HG03196 (cell line): ENCODE data around the gene GRIA1.

Experiments used
- ATAC-seq: cut with Tn5 transposase; IDR thresholded peaks from one replicate; pipeline ENCODE4 v1.9.1; 2021; ENCODE audit not compliant: unreplicated experiment

GRIA1 gene

GRCh38 chr5:153496835-153497234 is 6.4 kb downstream of the GRIA1 start:
- no peak for ATAC-seq

- ATAC-seq = no peak
Observed at GRCh38 chr5:153498516-153498915, 8.0 kb downstream of the GRIA1 start.

DNA sequence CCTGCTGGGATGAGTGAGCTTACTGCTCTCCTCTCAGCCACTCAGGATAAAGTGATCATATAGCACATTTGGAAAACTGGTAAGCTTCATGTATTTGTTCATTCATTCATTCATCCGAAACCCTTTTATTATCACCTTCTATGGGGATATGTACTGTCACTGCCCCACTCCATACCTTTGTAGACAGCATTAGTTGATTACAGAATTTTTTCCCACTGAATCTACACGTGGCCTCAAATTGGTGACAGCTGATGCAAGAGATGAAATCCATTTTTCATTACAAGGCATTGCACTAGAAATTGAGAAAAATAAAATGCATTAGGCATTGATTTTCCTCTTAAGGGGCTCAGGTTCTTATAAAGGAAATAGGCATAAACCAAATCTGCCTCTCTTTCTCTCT is 9.7 kb downstream of the GRIA1 start:
- no peak for ATAC-seq

GRCh38 chr5:153504726-153505125 is 14.3 kb downstream of the GRIA1 start:
- ATAC-seq = no peak

GRCh38 chr5:153508700-153509099 is 18.2 kb downstream of the GRIA1 start:
- no peak for ATAC-seq

- no peak for ATAC-seq
Observed at GRCh38 chr5:153511622-153512021, 21.2 kb downstream of the GRIA1 start.

DNA sequence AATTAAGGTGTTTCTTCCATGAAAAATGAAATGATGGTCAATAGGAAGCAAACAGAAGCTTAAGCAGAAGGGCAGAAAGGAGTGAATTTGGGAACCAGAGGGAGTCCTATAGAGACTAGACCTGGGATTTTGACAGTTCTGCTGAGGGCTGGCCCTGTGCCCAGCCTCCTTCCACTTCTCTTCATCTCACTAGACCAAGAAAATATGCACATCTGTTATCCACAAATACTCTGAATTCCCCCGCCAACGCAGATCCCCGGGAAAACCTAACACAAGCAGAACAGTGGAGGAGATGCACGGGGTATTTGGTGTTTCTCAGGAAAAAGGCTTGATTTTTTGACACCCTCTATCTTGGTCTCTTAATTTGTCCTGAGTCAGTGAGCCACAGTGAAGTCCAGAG is 22.7 kb downstream of the GRIA1 start:
- ATAC-seq = no peak

- no peak for ATAC-seq
Observed at GRCh38 chr5:153515301-153515700, 24.8 kb downstream of the GRIA1 start.

- ATAC-seq = no peak
Observed at GRCh38 chr5:153516504-153517240, 26.2 kb downstream of the GRIA1 start.

DNA sequence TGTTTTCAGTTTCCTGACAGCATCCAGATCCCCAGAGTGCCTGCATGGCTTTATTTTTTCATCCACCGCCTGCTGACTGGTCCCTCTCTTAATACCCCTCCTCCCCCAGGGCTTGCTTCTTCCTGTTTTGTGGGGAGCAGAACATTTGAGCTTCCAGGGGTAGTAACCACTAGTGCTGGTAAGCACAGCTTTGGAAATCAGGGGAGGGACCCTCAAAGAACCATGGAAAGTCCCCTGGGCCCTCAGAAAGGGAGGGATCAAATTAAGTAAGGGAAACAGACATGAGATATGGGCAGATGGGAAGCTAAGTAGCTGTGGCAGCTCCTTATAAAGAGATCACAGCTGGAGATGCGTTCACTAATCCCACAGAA is 26.8 kb downstream of the GRIA1 start:
- no peak for ATAC-seq

GRCh38 chr5:153520137-153520536 is 29.7 kb downstream of the GRIA1 start:
- no peak for ATAC-seq

- no peak for ATAC-seq
Observed at GRCh38 chr5:153520952-153521351, 30.5 kb downstream of the GRIA1 start.

DNA sequence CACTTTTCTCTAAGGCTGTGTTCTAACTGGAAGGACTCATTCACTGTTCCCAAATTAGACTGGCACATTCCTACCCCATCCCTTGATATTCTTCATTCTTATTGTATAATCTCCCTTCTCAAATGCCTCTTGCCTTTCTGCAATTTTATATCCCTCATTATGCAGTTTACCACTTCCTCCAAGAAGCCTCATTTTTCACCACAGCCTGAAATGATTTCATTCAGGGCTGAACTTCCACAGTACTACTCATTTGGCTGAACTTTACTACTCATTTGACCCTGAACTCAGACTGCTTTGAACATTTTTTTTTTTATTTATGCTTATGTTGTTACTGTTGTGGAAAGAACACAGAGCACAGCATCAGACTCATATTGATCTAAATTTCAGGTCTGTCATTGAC is 32.7 kb downstream of the GRIA1 start:
- ATAC-seq = no peak

- no peak for ATAC-seq
Observed at GRCh38 chr5:153523831-153524230, 33.4 kb downstream of the GRIA1 start.

DNA sequence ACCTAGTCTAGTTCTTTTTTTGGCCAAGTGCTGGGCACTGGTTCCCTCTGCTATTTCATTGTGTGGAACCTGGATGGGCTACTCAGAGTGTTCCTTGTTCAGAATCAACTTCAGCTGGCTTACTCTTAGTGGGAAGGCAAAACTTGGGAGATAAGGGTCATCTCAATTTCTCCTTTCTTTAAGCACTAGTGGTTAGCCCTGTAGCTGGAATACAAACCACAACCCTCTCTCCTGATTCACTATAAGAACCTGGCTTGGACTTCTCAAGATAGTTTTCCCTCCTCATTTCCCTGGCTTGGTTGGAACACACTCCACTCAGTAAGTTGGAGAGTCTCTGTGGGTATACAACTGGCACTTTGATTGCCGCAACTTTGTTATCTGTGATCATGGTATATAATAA is 35.1 kb downstream of the GRIA1 start:
- no peak for ATAC-seq

- ATAC-seq = no peak
Observed at GRCh38 chr5:153530357-153531143, 40.1 kb downstream of the GRIA1 start.

GRCh38 chr5:153533546-153533945 is 43.1 kb downstream of the GRIA1 start:
- no peak for ATAC-seq

GRCh38 chr5:153534102-153534501 is 43.6 kb downstream of the GRIA1 start:
- ATAC-seq = no peak

- ATAC-seq = no peak
Observed at GRCh38 chr5:153537207-153537606, 46.7 kb downstream of the GRIA1 start.

DNA sequence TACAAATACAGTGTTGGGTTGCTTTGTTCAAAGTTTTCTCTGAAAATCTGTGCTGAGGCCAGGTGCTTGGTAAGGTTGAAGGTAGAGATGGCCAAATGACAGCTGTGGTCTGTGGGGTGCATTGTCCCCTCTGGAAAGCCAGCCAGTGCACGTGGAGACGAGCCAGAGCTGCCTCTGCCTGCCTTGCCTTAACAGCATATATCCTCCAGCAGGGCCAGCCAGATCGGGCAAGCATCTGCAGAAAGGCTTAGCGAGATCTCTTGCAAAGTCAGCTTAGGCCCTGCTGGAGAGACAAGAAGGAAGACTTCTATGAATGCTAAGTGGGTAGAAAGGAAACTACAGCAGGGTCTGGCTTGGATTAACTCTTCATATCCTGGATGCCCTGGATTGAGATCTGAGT is 49.5 kb downstream of the GRIA1 start:
- no peak for ATAC-seq

DNA sequence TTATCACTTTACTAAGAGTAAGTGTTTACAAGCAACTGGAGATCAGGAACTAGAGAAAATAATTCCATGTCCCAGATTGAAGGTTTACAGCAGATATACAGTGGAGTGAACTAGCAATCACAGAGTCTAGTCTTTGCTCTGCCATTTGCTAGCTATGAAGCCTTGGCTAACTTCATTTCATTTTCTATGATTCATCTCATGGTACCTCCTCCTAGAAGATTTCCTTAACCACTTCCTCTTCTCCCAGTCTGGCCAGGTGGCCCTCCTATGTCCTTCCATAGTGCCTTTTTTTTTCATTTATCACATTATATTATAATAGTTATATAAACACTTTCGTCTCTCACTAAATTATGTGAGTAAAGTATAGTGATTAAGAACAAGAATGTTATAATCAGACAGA is 52.1 kb downstream of the GRIA1 start:
- no peak for ATAC-seq

GRCh38 chr5:153543288-153543687 is 52.8 kb downstream of the GRIA1 start:
- ATAC-seq = no peak
